ENCODE results near the gene ZFAND3. TPM values are rescaled to one million over a fixed set of nuclear protein-coding genes. Genes with fewer than 3 reads are reported as not detected.

ZFAND3 gene
- total and polyA plus RNA-seq, 2 donors (not counting 1 experiment from before 2014, with no cell fraction given): 13.5 to 58.3 TPM

DNA sequence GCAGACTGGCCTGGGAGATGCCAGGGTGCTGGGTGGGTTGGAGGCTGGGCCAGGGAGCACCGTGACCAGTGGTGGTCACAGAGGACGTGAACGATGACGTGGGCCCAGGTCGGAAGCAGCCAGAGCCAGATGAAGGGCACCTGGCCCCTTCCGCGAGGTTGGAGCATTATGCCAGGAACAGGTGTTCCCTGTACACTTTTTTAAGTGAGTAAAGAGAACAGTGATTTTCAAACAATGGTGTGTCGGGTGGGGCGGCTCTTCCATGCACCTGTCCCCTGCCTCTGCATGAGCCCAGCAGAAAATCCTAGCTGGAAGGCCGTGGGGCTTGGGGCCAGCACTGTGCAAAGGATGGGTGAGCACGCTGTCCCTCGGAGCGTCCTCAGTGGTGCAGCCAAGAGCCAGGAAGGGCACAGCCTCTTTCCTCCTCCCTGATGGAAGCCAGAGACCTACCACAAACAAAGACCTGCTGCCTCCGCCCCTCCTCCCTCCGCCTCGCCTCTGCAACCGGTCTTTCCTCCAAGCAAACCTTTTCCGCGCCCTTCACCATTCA lies 350.5 kb downstream of the ZFAND3 start:
- ATAC-seq (ENCODE audit: low read depth): no peak
- no peak overlapping the region for H3K27ac Mint-ChIP-seq

DNA sequence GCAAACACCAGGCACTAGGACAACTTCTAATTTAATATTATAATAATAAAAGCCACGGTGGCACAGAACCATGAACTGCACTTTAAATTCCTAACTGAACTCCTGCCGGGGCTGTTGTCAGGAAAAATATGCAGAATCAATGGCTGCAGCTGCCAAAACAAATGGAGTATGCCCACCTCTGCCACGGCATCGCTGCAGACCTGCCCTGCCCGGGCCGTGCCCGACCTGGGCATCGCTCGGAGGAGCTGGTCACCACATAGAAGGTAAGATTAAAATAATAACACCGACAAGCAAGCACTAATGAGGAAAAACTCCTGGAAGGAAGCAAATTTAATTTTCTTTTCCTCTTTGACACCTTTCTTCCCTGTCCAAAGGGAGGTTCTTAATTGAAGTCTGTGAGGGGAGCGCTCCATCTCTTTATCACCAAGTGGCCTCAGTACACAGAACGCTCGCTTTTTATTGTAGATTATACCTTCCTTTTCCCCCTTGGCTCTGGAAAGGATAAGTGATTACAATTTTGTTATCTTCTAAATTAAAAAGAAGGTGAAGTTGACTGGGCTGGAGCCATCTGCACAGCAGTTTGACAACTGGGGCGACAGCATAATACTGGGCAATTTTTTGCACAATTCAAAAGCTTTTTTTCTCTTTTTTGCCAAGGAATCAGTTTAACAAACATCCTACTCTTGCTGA lies 351.3 kb downstream of the ZFAND3 start:
- intact Hi-C loops (cut with micrococcal nuclease): no loop called here
- H3K4me1 Mint-ChIP-seq: no peaks in the 10 kb centered on the region
- no peak overlapping the region for H3K27ac Mint-ChIP-seq
- WGBS (ENCODE audit: insufficient coverage): over 99% methylated on average over 7 of the region's 14 CpGs
- Histone ChIP-seq H3K4me3 (ENCODE audit: control extremely low read depth in 1 of 5, extremely low read depth in 1 of 5, insufficient read depth in 1 of 5, low read depth in 2 of 5, low read length in 4 of 5) (no peak overlapping the region), H3K27ac (ENCODE audit: low read length in 2 of 2) (no peak overlapping the region), H3K4me1 (ENCODE audit: control insufficient read depth in 2 of 2, insufficient read depth in 2 of 2, low read length in 2 of 2) (no peaks in the 10 kb centered on the region), H3K27me3 (replicated peaks in 1 of 4; ENCODE audit: control extremely low read depth in 1 of 4, control insufficient read depth in 3 of 4, insufficient read depth in 4 of 4, low read length in 3 of 4) (no peaks in the 10 kb centered on the region), H3K4me2 (replicated peaks; ENCODE audit: low read depth, low read length, poor library complexity, severe bottlenecking) (no peak overlapping the region), H3K36me3 (replicated peaks in 1 of 2; ENCODE audit: control extremely low read depth in 1 of 2, control insufficient read depth in 1 of 2, extremely low read depth in 1 of 2, insufficient read depth in 2 of 2, low read length in 1 of 2) (peaks cover 0 to 2% of the 10 kb centered on the region in 2 experiments), H3K79me2 (ENCODE audit: control insufficient read depth, insufficient read depth, low read length) (no peaks in the 10 kb centered on the region), H3K9ac (ENCODE audit: low read length) (no peak overlapping the region), H3K9me3 (ENCODE audit: control extremely low read depth in 1 of 3, control insufficient read depth in 2 of 3, insufficient read depth in 1 of 3, low read length in 2 of 3) (no peaks in the 10 kb centered on the region), H2AFZ (ENCODE audit: insufficient read depth, low read depth, low read length, poor library complexity, severe bottlenecking) (no peak overlapping the region), H4K20me1 (ENCODE audit: control insufficient read depth, insufficient read depth, low read length, poor library complexity, severe bottlenecking) (no peaks in the 10 kb centered on the region)
- H3K9me3 Mint-ChIP-seq (ENCODE audit: insufficient read depth): no peaks in the 10 kb centered on the region
- H3K27me3 Mint-ChIP-seq: no peaks in the 10 kb centered on the region
- no peak overlapping the region for H3K4me3 Mint-ChIP-seq
- DNase-seq (no peak), ATAC-seq (ENCODE audit: low read depth) (no peak)
- TF ChIP-seq, protein P1, sequence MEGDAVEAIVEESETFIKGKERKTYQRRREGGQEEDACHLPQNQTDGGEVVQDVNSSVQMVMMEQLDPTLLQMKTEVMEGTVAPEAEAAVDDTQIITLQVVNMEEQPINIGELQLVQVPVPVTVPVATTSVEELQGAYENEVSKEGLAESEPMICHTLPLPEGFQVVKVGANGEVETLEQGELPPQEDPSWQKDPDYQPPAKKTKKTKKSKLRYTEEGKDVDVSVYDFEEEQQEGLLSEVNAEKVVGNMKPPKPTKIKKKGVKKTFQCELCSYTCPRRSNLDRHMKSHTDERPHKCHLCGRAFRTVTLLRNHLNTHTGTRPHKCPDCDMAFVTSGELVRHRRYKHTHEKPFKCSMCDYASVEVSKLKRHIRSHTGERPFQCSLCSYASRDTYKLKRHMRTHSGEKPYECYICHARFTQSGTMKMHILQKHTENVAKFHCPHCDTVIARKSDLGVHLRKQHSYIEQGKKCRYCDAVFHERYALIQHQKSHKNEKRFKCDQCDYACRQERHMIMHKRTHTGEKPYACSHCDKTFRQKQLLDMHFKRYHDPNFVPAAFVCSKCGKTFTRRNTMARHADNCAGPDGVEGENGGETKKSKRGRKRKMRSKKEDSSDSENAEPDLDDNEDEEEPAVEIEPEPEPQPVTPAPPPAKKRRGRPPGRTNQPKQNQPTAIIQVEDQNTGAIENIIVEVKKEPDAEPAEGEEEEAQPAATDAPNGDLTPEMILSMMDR (IDR thresholded peaks at IDR 0.05): no peak
- no peak for TF ChIP-seq EZH2 (IDR thresholded peaks at IDR 0.05; ENCODE audit: borderline replicate concordance, insufficient read depth, low read depth, low read length, poor library complexity, severe bottlenecking)
- CTCF ChIA-PET: interaction anchor here (1.0 kb wide), 1 partner anchor 323 kb away, joined by 3 read pairs; no protein-coding TSS in a partner anchor
- POLR2A ChIA-PET: interaction anchor here (0.7 kb wide), 1 partner anchor 56 kb away, joined by 4 read pairs; no protein-coding TSS in a partner anchor

More for the DNA sequence above, 350.5 kb downstream of the ZFAND3 start:
- no peaks in the 10 kb centered on the region for H3K4me1 ChIP-seq (ENCODE audit: control insufficient read depth in 2 of 2, insufficient read depth in 2 of 2, low read length in 2 of 2)
- TF ChIP-seq, protein P1 (IDR thresholded peaks at IDR 0.05): no peak
- no peak for TF ChIP-seq EZH2 (IDR thresholded peaks at IDR 0.05; ENCODE audit: borderline replicate concordance, insufficient read depth, low read depth, low read length, poor library complexity, severe bottlenecking)
- intact Hi-C loops (cut with micrococcal nuclease): no loop called here
- WGBS (ENCODE audit: insufficient coverage): 96% methylated on average over 19 of the region's 19 CpGs
- peaks cover 0 to 2% of the 10 kb centered on the region in 2 experiments for H3K36me3 ChIP-seq (replicated peaks in 1 of 2; ENCODE audit: control extremely low read depth in 1 of 2, control insufficient read depth in 1 of 2, extremely low read depth in 1 of 2, insufficient read depth in 2 of 2, low read length in 1 of 2)
- no peak overlapping the region for H3K4me2 ChIP-seq (replicated peaks; ENCODE audit: low read depth, low read length, poor library complexity, severe bottlenecking)
- no peak overlapping the region for H2AFZ ChIP-seq (ENCODE audit: insufficient read depth, low read depth, low read length, poor library complexity, severe bottlenecking)
- Mint-ChIP-seq H3K9me3 (ENCODE audit: insufficient read depth) (no peaks in the 10 kb centered on the region), H3K27me3 (no peaks in the 10 kb centered on the region), H3K4me1 (no peaks in the 10 kb centered on the region), H3K4me3 (no peak overlapping the region)
- no peaks in the 10 kb centered on the region for H3K79me2 ChIP-seq (ENCODE audit: control insufficient read depth, insufficient read depth, low read length)
- ChIA-PET POLR2A (no interaction called here), CTCF (no interaction called here)
- no peak overlapping the region for H3K9ac ChIP-seq (ENCODE audit: low read length)
- H3K27ac ChIP-seq (ENCODE audit: low read length in 2 of 2): no peak overlapping the region
- H3K9me3 ChIP-seq (ENCODE audit: control extremely low read depth in 1 of 3, control insufficient read depth in 2 of 3, insufficient read depth in 1 of 3, low read length in 2 of 3): no peaks in the 10 kb centered on the region
- DNase-seq: no peak
- no peak overlapping the region for H3K4me3 ChIP-seq (ENCODE audit: control extremely low read depth in 1 of 5, extremely low read depth in 1 of 5, insufficient read depth in 1 of 5, low read depth in 2 of 5, low read length in 4 of 5)
- no peaks in the 10 kb centered on the region for H4K20me1 ChIP-seq (ENCODE audit: control insufficient read depth, insufficient read depth, low read length, poor library complexity, severe bottlenecking)
- no peaks in the 10 kb centered on the region for H3K27me3 ChIP-seq (replicated peaks in 1 of 4; ENCODE audit: control extremely low read depth in 1 of 4, control insufficient read depth in 3 of 4, insufficient read depth in 4 of 4, low read length in 3 of 4)
